Mesenteric fat pad (tissue), 1 donor: Measurements from ENCODE around the gene CABP7. TPM values are rescaled to one million over a fixed set of nuclear protein-coding genes. Genes with fewer than 3 reads are reported as not detected.

Source experiments
- DNase-seq: peaks from one replicate; pipeline ENCODE4 v3.0.0-alpha.2; 2020; ENCODE audit warnings: low spot score
- long read RNA-seq: library from polyadenylated mRNA; unstranded; transcript quantifications from one replicate; pipeline ENCODE4 v2.0.0, GENCODE V29; 2020
- total RNA-seq: library from RNA; stranded (reverse); fragmentation: NEBNext Ultra II Directional; extraction: Animal tissue kit (Norgen Biotek cat#: 25700); gene quantifications from one replicate; pipeline ENCODE4 v1.2.1, GENCODE V29; 2021
- donor health status: DM: yes; HTN: yes; CAD: no.

CABP7 gene
- not detected for total RNA-seq
- long read RNA-seq: 0 reads

GRCh38 chr22:29719899-29720645 lies at the start of gene CABP7:
Gene CABP7, plus strand, starts transcription at chr22:29720003. Its CDS starts 422 bp downstream, at chr22:29720425.
- DNase-seq: no peak

DNA sequence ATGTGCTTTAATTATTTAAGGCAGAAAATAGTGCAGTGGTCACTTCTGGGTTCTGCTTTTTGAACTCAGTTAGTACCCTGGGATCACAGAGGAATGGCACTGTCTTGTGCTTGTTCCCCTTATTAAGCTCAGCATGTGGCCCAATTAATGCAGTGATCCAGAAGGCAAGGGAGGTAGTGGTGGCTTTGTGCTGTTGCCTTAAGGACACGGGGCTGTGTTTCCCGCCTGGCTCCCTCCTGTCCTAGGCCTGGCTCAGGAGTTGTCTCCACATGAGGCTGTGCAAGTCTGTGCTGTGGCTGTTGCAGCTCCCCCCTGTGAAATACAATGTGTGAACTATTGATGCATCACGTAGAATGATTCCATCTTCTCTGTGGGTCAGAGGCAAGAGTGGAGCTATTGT lies 49.2 kb upstream of the CABP7 start:
- DNase-seq: no peak

DNA sequence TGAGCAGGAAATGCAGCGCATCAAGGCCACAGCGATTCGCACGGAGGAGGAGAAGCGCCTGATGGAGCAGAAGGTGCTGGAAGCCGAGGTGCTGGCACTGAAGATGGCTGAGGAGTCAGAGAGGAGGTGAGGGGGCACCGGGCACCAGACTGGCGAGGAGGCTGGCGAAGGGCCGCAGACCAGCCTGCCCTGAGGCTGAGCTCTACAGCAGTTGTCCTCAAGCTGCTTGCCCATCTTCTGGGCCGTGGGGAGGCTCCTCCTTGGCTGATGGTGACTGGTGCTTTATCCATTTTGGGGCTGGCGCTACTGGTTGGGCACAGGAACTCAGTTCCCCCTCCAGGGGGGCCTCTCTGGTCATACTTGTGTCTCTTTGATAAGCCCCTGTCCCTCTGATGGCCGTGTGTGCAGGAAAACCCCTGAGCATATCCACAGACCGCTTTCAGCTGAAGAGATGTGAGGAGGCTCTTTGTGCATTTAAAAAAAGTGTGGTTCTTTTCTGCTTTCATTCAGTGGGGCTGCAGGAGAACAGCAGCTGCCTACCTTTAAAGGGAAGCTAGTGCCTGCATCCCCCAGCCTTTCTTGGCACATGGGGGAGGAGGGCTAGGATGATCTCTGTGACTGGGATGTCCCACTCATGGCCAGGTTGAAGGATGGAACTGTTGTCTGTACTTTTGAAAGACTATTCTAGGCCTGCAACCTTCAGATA lies 46.3 kb upstream of the CABP7 start:
- peak; percentile 67 for DNase-seq

GRCh38 chr22:29674121-29674520 lies 45.7 kb upstream of the CABP7 start:
- peak; percentile 41 for DNase-seq

DNA sequence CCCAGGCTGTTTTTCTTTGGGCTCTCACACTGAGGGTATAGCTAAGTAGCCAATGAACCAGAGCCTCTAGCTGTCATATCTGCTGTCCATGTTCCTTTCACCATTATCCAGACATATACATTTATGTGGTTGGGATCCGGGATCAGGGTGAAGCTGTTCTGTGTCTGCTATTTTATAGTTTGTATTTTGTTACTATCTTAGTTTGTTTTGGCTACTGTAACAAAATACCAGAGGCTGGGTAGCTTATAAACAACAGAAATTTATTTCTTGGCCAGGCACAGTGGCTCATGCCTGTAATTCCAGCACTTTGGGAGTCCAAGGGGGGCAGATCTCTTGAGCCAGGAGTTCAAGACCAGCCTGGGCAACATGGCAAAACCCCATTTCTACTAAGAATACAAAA lies 40.5 kb upstream of the CABP7 start:
- no peak for DNase-seq

GRCh38 chr22:29683536-29683935 lies 36.3 kb upstream of the CABP7 start:
- no peak for DNase-seq

- no peak for DNase-seq
Observed at GRCh38 chr22:29684244-29684643, 35.6 kb upstream of the CABP7 start.

GRCh38 chr22:29689206-29689879 lies 30.5 kb upstream of the CABP7 start:
- no peak for DNase-seq

DNA sequence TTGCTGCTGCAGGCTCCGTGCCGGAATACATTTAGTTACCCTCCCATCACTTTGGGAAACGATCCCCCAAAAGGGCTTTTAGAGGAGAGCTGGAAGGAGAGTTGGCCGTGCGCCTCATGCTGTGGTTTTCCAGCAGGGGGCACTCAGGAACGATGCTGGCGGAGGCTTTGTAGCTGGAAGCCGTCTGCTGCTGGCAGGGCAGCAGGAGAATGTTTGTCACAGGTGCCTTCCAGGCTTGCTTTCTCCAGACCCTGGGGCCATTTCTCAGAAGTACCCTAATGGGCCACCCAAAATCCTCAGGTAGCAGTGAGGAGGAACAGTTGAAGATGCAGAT lies 30.0 kb upstream of the CABP7 start:
- no peak for DNase-seq

GRCh38 chr22:29690476-29690875 lies 29.3 kb upstream of the CABP7 start:
- DNase-seq: no peak

DNA sequence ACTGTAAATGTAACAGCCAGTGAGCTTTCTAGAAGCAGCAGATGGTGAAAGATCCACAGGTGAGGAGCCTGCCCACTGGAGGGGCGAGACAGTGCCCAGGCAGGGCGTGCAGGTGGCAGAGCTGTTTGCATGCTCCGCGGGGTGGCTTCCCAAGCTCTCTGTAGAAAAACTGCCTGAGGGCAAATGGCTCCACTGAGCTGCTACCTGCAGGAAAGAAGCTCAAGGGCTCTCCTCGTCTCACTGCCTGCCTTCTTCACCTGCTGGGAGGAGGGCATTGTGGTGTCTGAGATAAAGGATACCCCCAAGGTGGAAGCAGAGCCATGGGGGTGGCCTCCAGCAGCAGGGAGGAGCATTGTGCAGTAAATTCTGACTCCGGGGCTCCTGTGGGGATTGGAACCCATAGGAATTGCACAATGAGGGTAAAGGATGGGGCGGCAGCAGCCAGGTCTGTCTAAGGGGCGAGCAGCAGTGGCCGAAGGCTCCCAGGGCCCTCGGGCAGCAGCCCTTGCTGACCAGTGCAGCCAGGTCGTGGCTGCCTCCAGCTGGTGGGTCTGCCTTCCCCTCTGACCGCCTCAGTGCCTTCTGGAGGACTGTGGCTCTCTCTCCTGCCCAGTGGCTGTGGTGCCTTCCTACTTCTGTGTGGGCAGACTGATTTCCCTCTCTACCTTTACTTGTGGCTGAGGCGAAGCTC lies 28.0 kb upstream of the CABP7 start:
- DNase-seq: no peak

- no peak for DNase-seq
Observed at GRCh38 chr22:29692327-29692640, 27.5 kb upstream of the CABP7 start.

- no peak for DNase-seq
Observed at GRCh38 chr22:29693161-29693560, 26.6 kb upstream of the CABP7 start.

- no peak for DNase-seq
Observed at GRCh38 chr22:29693671-29694070, 26.1 kb upstream of the CABP7 start.

DNA sequence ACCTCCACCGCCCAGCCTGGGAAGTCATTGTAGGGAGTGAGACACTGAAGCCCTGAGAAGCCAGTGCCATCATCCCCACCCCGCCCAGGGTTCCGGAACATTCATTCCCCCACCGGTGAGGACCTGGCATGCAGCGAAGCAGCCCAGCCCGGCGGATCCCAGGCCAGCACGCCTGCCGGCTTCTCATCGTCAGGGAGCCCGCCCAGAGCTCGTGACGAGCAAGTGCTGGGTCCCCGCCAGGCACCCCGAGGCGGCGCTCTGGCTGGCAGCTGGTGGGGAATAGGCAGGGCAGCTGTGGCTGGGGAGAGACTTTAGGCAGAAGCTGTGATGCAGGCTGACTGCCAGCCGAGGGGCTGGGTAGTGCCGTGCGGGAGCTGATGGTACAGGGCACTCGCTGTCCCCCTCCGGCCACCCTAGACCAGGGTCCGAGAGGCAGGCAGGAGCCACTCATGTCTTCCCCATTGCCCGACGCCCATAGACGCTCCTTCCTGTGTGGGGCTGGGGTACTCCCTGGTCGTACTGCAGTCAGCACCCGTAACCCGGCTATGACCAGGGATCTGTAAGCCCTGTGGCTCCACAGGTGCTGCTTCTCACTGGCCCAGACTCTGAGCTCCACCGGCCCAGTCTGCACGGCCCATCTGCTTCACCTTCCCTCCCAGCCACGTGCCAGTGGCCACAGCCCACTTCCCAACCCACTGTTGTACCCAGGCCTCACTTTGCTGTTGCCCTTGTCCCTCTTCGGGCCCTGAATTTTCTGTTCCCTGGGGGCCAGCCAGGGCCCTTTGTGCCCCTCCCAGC lies 24.5 kb upstream of the CABP7 start:
- no peak for DNase-seq

- DNase-seq: no peak
Observed at GRCh38 chr22:29697853-29698598, 21.8 kb upstream of the CABP7 start.

DNA sequence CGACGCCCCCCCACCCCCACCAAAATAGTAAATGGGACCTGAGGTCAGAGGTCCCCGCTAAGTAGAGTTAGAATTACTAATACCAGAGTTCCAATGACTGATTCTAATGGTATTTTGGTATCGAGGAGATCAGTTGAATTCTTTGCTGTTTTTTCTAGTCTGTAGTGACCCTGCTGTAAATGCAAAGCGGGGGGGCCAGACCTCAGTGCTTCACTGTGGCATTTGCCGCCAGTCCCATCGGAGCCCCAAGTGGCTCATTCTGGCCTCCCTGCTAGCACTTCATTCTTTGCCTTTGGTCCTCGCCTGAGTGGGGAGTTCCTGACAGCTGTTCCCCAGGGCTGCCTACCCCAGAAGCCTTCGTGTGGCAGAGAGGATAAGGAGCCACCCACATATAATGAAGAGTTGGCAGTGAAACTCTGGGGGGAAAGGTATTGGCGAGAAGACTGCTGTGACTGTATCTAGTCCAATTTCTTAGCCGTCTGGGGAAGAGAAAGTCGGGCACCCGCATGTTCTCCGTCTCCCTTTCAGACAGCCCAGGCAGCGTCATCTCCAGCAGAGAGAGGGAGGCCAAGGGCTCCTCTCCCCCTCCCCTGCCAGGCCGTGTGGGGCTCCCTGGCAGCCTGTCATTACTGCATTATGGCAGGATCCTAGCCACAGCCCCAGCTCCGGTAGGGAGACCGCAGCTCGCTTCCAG lies 19.4 kb upstream of the CABP7 start:
- DNase-seq: no peak

DNA sequence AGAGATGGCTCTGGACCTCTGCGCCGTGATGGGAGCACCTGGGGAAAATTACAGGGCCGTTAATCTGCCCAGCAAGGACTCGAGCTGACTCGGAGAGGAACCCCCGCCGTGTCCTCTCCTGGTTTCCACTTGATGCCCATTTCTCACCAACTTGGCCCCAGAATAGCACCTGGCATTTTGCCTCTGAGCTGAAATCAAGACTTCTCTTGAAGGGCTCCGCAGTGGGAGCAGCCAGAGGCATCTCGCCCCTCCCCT lies 19.0 kb upstream of the CABP7 start:
- no peak for DNase-seq

DNA sequence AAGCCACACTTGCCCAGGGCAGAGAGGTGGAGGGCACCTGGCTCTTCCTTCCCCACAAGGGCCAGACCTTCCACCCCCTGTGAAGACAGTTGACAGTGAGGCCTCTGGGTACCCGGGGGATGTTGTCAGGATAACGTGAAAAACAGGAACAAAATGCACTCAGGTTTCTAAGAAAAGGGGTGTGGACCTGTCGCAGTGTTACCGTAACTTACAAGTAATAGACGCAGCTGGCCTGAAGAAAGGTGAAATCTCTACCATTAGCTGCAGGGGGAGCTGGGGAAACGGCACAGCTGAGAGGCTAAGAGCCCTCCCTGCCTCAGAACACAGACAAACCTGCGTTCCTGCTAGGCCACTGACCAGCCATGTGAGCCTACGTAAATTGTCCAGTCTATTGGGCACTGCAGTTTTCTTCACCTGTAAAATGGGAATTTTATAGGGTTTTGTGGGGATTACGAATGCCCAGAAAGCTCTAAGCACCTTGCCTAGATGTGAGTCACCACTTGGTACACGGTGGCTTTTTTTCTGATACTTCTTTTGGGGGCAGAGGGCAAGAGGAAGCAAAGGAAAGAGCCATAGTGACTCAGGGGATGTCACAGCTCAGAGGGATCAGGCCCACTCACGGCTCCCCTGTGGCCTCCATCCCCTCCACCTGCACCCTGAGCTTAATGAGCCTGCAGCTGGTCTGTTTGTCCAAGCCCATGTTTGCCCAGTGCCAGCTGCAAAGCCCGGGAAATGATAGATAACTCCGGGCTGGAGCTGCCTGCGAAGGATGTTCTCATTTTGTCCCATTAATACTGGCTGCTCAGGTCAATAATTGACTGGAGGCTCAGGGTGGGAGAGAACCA lies 18.4 kb upstream of the CABP7 start:
- no peak for DNase-seq
